Endothelial cell of umbilical vein (primary cell): Measurements from ENCODE around the gene CRIM1. TPM values are rescaled to one million over a fixed set of nuclear protein-coding genes. Genes with fewer than 3 reads are reported as not detected.

Source experiments
- BruUV-seq: library from RNA; stranded (reverse); fragments of 400-500 nt; replicated peaks from 2 replicates; lab custom pipeline; 2021; lab: Mats Ljungman, UMichigan
- CTCF ChIA-PET: fragments of 300-600, 350-600 bp; sonication (Branson Sonifier 250); formaldehyde crosslinking; loops from one replicate; lab custom pipeline; 2021; ENCODE audit warnings: antibody characterized with exemption, inconsistent platforms; lab: Charles Lee
- POLR2A ChIA-PET: fragments of 300-600, 350-600 bp; sonication (Branson Sonifier 250); formaldehyde crosslinking; loops from one replicate; lab custom pipeline; 2021; ENCODE audit warnings: antibody characterized with exemption, inconsistent platforms; lab: Charles Lee
- DNase-seq: peaks from one replicate; pipeline ENCODE4 v3.0.0-alpha.2; 2011; ENCODE audit warnings: low read depth, low spot score
- FAIRE-seq: peaks from 2 replicates; lab custom pipeline; 2011; peaks lifted over from hg19 to GRCh38; lab: Jason Lieb, UNC
- H2AFZ ChIP-seq: 2 replicates; pipeline ENCODE4 v1.6.0; 2012; ENCODE audit warnings: low read depth, low read length, control low read depth, inconsistent platforms
- H3K27ac ChIP-seq: 2 replicates; pipeline ENCODE4 v1.5.1; 2011; ENCODE audit warnings: low read depth, mild to moderate bottlenecking, control low read depth, low read length, moderate library complexity; ENCODE audit not compliant: insufficient read depth
- H3K27me3 ChIP-seq, 2 experiments: 2 replicates each; pipeline versions ENCODE4 v1.6.0 to v1.6.1; 2011; ENCODE audit warnings: low read length in 2 of 2, mixed read lengths in 1 of 2; ENCODE audit not compliant: control insufficient read depth in 2 of 2, insufficient read depth in 2 of 2
- H3K36me3 ChIP-seq, 2 experiments: 2 replicates in 1 of 2; 3 replicates in 1 of 2; pipeline ENCODE4 v1.5.1; 2011; ENCODE audit warnings: low read length in 2 of 2, mild to moderate bottlenecking in 1 of 2, moderate library complexity in 1 of 2; ENCODE audit not compliant: control insufficient read depth in 2 of 2, insufficient read depth in 2 of 2; ENCODE audit errors: extremely low read depth in 1 of 2
- H3K4me1 ChIP-seq: 3 replicates; pipeline ENCODE4 v1.5.1; 2011; ENCODE audit warnings: mild to moderate bottlenecking, low read length; ENCODE audit not compliant: control insufficient read depth, insufficient read depth; ENCODE audit errors: extremely low read depth
- H3K4me2 ChIP-seq: 2 replicates; pipeline ENCODE4 v1.6.1; 2011; ENCODE audit warnings: low read length, control low read depth, mixed read lengths; ENCODE audit not compliant: insufficient read depth
- H3K4me3 ChIP-seq, 3 experiments: fragments of 200-600 bp in 1 of 3; sonication (generic), shearing (Covaris generic) in 1 of 3; replicated peaks in 1 of 3; 2 replicates each; pipeline ENCODE4 v1.5.1; 2011 to 2016; ENCODE audit warnings: control low read depth in 3 of 3, low read length in 3 of 3, mild to moderate bottlenecking in 2 of 3, inconsistent platforms in 1 of 3, low read depth in 1 of 3, moderate library complexity in 1 of 3; ENCODE audit not compliant: insufficient read depth in 1 of 3
- H3K79me2 ChIP-seq: 2 replicates; pipeline ENCODE4 v1.6.0; 2012; ENCODE audit warnings: low read length, inconsistent platforms; ENCODE audit not compliant: control insufficient read depth, insufficient read depth
- H3K9ac ChIP-seq: replicated peaks from 2 replicates; pipeline ENCODE3; 2011; ENCODE audit warnings: low read length, control low read depth; ENCODE audit not compliant: insufficient read depth; ENCODE audit errors: extremely low read depth
- H3K9me1 ChIP-seq: replicated peaks from 3 replicates; pipeline ENCODE4 v1.6.0; 2011; ENCODE audit warnings: mild to moderate bottlenecking, low read length; ENCODE audit not compliant: control insufficient read depth, insufficient read depth; ENCODE audit errors: extremely low read depth
- H3K9me3 ChIP-seq: replicated peaks from 2 replicates; pipeline ENCODE4 v1.5.1; 2012; ENCODE audit warnings: low read length, inconsistent platforms; ENCODE audit not compliant: control insufficient read depth, insufficient read depth
- H4K20me1 ChIP-seq: replicated peaks from 2 replicates; pipeline ENCODE3; 2011; ENCODE audit warnings: mild to moderate bottlenecking, low read length; ENCODE audit not compliant: control insufficient read depth, insufficient read depth; ENCODE audit errors: extremely low read depth
- CTCF ChIP-seq, 2 donors: IDR thresholded peaks; 1 replicate in 1 of 2; 2 replicates in 1 of 2; pipeline ENCODE4 v1.5.1; 2011; ENCODE audit warnings: low read length in 2 of 2, mild to moderate bottlenecking in 2 of 2, moderate library complexity in 2 of 2, control low read depth in 1 of 2, inconsistent platforms in 1 of 2, low read depth in 1 of 2; ENCODE audit not compliant: insufficient read depth in 1 of 2; ENCODE audit errors: extremely low read depth in 1 of 2
- EZH2 ChIP-seq: IDR thresholded peaks from 2 replicates; pipeline ENCODE4 v1.6.1; 2012; ENCODE audit warnings: borderline replicate concordance, low read depth, mild to moderate bottlenecking, moderate library complexity, low read length, inconsistent platforms; ENCODE audit not compliant: severe bottlenecking
- FOS ChIP-seq: IDR thresholded peaks from 2 replicates; pipeline ENCODE4 v1.6.1; 2011; ENCODE audit warnings: mild to moderate bottlenecking, low read length, moderate library complexity, borderline replicate concordance; ENCODE audit not compliant: insufficient read depth
- GATA2 ChIP-seq: IDR thresholded peaks from 2 replicates; pipeline ENCODE4 v1.7.0; 2011; ENCODE audit warnings: low read depth, mild to moderate bottlenecking, moderate library complexity, mixed read lengths, low read length; ENCODE audit not compliant: insufficient read length, insufficient read depth
- JUN ChIP-seq: IDR thresholded peaks from 2 replicates; pipeline ENCODE4 v1.6.1; 2011; ENCODE audit warnings: borderline replicate concordance, low read depth; ENCODE audit not compliant: insufficient read length, insufficient read depth
- MAX ChIP-seq: IDR thresholded peaks from 2 replicates; pipeline ENCODE4 v1.6.1; 2011; ENCODE audit not compliant: insufficient read depth, insufficient read length
- MYC ChIP-seq: IDR thresholded peaks from one replicate; pipeline ENCODE4 v1.6.1; 2011; ENCODE audit warnings: mild to moderate bottlenecking, low read depth, low read length
- POLR2A ChIP-seq: IDR thresholded peaks from 2 replicates; pipeline ENCODE4 v1.6.1; 2012; ENCODE audit warnings: low read depth, mild to moderate bottlenecking, control low read depth, low read length
- POLR2AphosphoS5 ChIP-seq: IDR thresholded peaks from 2 replicates; pipeline ENCODE4 v1.6.1; 2012; ENCODE audit warnings: low read depth, mild to moderate bottlenecking, control low read depth, low read length, moderate library complexity; ENCODE audit not compliant: insufficient read depth
- dilution Hi-C: fragments of 300-500 bp; cut with MboI; formaldehyde crosslinking; loops from one replicate; pipeline ENCODE4 v1.15.0; 2019; ENCODE audit warnings: low sequenced_read_pairs; ENCODE audit not compliant: extremely low pct_ligation_motif_present
- intact Hi-C: fragments of 100-400 bp; cut with micrococcal nuclease; formaldehyde crosslinking; loops from one replicate; pipeline ENCODE4 v1.10.0; 2022
- polyA plus RNA-seq, 4 experiments: library from polyadenylated mRNA; depleted of rRNA in 3 of 4; stranded (reverse) in 3 of 4; unstranded in 1 of 4; fragments of >200 nt; gene quantifications; 2 replicates each; pipeline versions ENCODE4 v1.2.1 to v1.2.3, GENCODE V29; 2011 to 2012; ENCODE audit warnings: missing spikeins in 1 of 4
- total RNA-seq: library from RNA; stranded (reverse); gene quantifications from 2 replicates; pipeline ENCODE4 v1.2.3, GENCODE V29; 2021

Gene CRIM1
- total and polyA plus RNA-seq, 2 donors (not counting 3 experiments of a cell fraction or from before 2014, with no cell fraction given) = 422 to 649 TPM

- no peaks in the 10 kb centered on the region for H3K9me3 ChIP-seq
- H3K4me1 ChIP-seq = peaks cover 28% of the 10 kb centered on the region
- TF ChIP-seq EZH2 (no peak), MYC (no peak), POLR2AphosphoS5 (no peak), JUN (no peak), CTCF (IDR thresholded peaks at IDR 0.05; ENCODE audit: extremely low read depth in 1 of 2, insufficient read depth in 1 of 2, low read depth in 1 of 2, low read length in 2 of 2) (no peak), MAX (no peak), POLR2A (no peak), GATA2 (no peak), FOS (no peak)
- no peaks in the 10 kb centered on the region for H3K9me1 ChIP-seq
- H3K4me3 ChIP-seq = no peak overlapping the region
- no peak for FAIRE-seq
- BruUV-seq = no TSS peak
- H4K20me1 ChIP-seq = no peaks in the 10 kb centered on the region
- ChIA-PET CTCF (no interaction called here), POLR2A (no interaction called here)
- no peaks in the 10 kb centered on the region for H3K27me3 ChIP-seq
- intact Hi-C loops = no loop called here
- no peak overlapping the region for H3K9ac ChIP-seq
- dilution Hi-C loops = no loop called here
- no peak overlapping the region for H3K27ac ChIP-seq
- H3K79me2 ChIP-seq = peaks cover 4% of the 10 kb centered on the region
- peaks cover 39 to 54% of the 10 kb centered on the region in 2 experiments for H3K36me3 ChIP-seq
- H2AFZ ChIP-seq = no peak overlapping the region
- no peak for DNase-seq
- no peak overlapping the region for H3K4me2 ChIP-seq
Observed at GRCh38 chr2:36535099-36535498, 179.5 kb downstream of the CRIM1 start.
